HL-60 (cell line): ENCODE data around the gene CD3E.

Experiments
- CTCF ChIP-seq: IDR thresholded peaks from one replicate; pipeline ENCODE4 v1.5.1; 2011; ENCODE audit warnings: low read length, control low read depth, inconsistent platforms; ENCODE audit not compliant: insufficient read depth
- POLR2AphosphoS5 ChIP-seq: IDR thresholded peaks from 2 replicates; pipeline ENCODE4 v1.6.1; 2012; ENCODE audit warnings: low read depth
- REST ChIP-seq: IDR thresholded peaks from 2 replicates; pipeline ENCODE4 v1.6.1; 2012; ENCODE audit warnings: low read depth; ENCODE audit not compliant: insufficient replicate concordance
- SPI1 ChIP-seq: IDR thresholded peaks from 2 replicates; pipeline ENCODE4 v1.6.1; 2012; ENCODE audit warnings: low read depth, mild to moderate bottlenecking, borderline replicate concordance

- TF ChIP-seq POLR2AphosphoS5 (no peak), CTCF (no peak), REST (no peak), SPI1 (no peak)
Observed at GRCh38 chr11:118304227-118304567, 333 bp upstream of the CD3E start.
